GM12874 (cell line): ENCODE measurements around the gene IRF6.

Experiments
- TF ChIP-seq, protein P1 (sequence below): IDR thresholded peaks from 2 replicates; pipeline ENCODE4 v1.5.1; 2011; ENCODE audit warnings: low read depth, mild to moderate bottlenecking, control low read depth, low read length, moderate library complexity; ENCODE audit not compliant: insufficient read depth

Gene IRF6

DNA sequence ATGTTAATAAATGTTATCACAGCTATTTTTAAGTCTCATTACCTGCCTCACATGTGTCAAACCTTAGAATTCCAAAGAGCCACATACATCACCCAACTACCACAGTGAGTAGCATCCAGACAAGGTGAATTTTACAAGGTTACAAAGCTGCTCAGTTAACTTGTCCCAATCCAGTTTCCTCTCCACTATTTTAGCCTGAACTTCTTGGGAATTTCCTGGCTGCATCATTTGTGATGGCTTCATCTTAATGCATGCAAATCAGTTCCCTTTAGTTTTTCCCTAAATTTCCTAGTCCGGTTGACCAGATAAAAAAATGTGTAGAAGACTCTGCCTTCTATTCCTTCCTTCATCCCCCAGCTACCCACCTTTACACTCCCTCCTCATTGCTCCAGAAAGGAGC is 50.7 kb downstream of the IRF6 start:
- TF ChIP-seq, protein P1, sequence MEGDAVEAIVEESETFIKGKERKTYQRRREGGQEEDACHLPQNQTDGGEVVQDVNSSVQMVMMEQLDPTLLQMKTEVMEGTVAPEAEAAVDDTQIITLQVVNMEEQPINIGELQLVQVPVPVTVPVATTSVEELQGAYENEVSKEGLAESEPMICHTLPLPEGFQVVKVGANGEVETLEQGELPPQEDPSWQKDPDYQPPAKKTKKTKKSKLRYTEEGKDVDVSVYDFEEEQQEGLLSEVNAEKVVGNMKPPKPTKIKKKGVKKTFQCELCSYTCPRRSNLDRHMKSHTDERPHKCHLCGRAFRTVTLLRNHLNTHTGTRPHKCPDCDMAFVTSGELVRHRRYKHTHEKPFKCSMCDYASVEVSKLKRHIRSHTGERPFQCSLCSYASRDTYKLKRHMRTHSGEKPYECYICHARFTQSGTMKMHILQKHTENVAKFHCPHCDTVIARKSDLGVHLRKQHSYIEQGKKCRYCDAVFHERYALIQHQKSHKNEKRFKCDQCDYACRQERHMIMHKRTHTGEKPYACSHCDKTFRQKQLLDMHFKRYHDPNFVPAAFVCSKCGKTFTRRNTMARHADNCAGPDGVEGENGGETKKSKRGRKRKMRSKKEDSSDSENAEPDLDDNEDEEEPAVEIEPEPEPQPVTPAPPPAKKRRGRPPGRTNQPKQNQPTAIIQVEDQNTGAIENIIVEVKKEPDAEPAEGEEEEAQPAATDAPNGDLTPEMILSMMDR: no peak

DNA sequence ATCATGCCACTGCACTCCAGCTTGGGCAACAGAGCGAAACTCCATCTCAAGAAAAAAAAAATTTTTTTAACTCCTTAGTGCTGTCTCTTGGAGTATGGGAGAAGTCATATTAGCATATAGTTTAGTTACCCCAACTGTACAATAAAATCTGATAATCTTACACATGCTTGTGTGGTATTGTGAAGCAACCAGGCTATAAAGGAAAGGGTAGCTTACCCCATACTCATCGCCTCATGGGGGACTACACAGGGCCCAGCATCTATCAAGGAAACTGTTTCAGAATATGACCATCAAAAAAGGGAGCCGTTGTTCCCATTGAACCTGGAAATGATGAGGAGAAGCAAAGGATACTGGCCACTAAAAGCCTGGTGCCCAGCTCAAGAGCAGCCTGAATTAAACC is 53.1 kb downstream of the IRF6 start:
- TF ChIP-seq, protein P1: no peak

GRCh38 chr1:209751627-209752231 is 54.2 kb downstream of the IRF6 start:
- TF ChIP-seq, protein P1: no peak

GRCh38 chr1:209749670-209750323 is 56.1 kb downstream of the IRF6 start:
- TF ChIP-seq, protein P1: no peak

- TF ChIP-seq, protein P1: no peak
These were observed 56.7 kb downstream of the IRF6 start for GRCh38 chr1:209749205-209749604.

DNA sequence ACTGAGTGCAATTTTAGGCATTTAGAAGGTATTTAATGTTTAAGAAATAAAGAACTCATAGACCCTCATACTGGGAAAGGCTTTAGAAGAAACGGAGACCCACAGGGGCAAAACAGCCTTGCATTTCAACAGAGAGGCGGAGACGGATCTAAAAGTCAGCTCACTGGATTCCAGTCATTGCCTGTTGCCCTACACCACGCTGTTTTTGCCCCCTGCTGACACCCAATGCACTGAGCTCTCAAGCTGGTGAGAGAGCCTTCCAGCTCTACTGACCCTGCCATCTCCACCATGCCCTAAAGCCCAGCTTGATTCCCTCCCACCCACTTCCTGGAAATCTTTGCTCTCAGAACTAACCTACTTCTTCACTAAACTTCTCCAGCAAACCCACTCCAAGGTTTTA is 57.3 kb downstream of the IRF6 start:
- TF ChIP-seq, protein P1: 0 out of 2 replicates have a peak, but pooled peaks have one; percentile 8

DNA sequence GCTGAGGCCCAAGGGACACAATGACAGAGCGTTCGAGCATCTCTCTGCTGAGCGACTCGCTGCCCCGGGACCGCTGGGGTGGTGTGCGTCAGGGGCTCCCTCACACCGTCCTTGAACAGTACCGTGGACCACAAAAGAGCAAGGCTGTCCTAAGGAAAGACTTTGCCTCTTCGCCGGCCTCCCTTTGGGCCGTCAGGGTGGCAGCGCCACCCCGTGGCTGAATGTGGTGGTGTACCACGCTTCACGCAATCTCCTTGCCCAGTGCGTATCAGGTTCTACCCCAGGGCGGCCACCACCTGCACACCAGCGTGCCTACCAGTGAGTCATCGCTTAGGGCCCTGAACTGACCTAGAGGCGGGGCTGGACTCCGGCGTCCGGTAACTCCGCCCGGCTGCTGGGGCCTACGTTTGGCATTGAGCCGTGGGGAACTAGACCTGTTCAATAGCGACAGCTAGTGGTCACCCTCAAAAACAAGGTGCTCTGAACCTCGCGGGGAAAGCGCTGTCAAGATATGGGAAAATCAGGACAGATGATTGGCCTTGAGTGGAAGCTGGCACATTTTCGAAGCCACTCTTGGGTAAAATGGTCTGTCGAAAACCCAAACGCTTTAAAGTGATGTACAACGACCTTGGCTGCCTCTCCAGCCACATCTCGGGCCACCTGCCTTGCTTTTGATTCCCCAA is 58.2 kb downstream of the IRF6 start:
- TF ChIP-seq, protein P1: peak; percentile 83; the same call in 1 of the 2 replicates
